IMR-90 (cell line): ENCODE data around the gene RIPOR2. TPM values are rescaled to one million over a fixed set of nuclear protein-coding genes. Genes with fewer than 3 reads are reported as not detected.
A peak's percentile ranks its signal among the peaks of the same experiment; 100 is the strongest.

Experiments
- ATAC-seq: fragments of 200-7000 bp; cut with Tn5 transposase; 2 replicates; pipeline ENCODE4 v1.9.1; 2020; ENCODE audit warnings: low read depth, mild to moderate bottlenecking, moderate library complexity
- BruUV-seq: library from RNA; stranded (reverse); fragments of 400-500 nt; replicated peaks from 2 replicates; lab custom pipeline; 2021; lab: Mats Ljungman, UMichigan
- CTCF ChIA-PET: fragments of 300-600 bp; formaldehyde crosslinking; extraction: SDS; loops from one replicate; lab custom pipeline; 2021; ENCODE audit warnings: antibody characterized with exemption; lab: Yijun Ruan, JAX
- POLR2A ChIA-PET: fragments of 300-600 bp; sonication (Branson Sonifier 250); formaldehyde crosslinking; loops from one replicate; lab custom pipeline; 2022; ENCODE audit warnings: antibody characterized with exemption; ENCODE audit not compliant: unreplicated experiment; lab: Charles Lee
- DNase-seq: peaks from one replicate; pipeline ENCODE4 v3.0.0; 2013
- H2AFZ ChIP-seq: replicated peaks from 2 replicates; pipeline ENCODE3; 2013; ENCODE audit warnings: low read length, mild to moderate bottlenecking; ENCODE audit not compliant: poor library complexity
- H2AK5ac ChIP-seq: 2 replicates; pipeline ENCODE4 v1.6.1; 2013; ENCODE audit warnings: low read depth, low read length, inconsistent platforms
- H2AK9ac ChIP-seq: replicated peaks from 2 replicates; pipeline ENCODE3; 2013; ENCODE audit warnings: mild to moderate bottlenecking, low read depth, low read length, moderate library complexity; ENCODE audit not compliant: poor library complexity
- H2BK120ac ChIP-seq: 2 replicates; pipeline ENCODE4 v1.6.1; 2013; ENCODE audit warnings: low read depth, low read length, inconsistent platforms
- H2BK15ac ChIP-seq: 3 replicates; pipeline ENCODE4 v1.6.1; 2013; ENCODE audit warnings: low read depth, low read length, inconsistent platforms
- H2BK20ac ChIP-seq: 2 replicates; pipeline ENCODE4 v1.6.1; 2013; ENCODE audit warnings: low read depth, mild to moderate bottlenecking, inconsistent platforms, low read length, moderate library complexity
- H2BK5ac ChIP-seq: 2 replicates; pipeline ENCODE4 v1.6.1; 2013; ENCODE audit warnings: mild to moderate bottlenecking, low read depth, low read length, inconsistent platforms; ENCODE audit not compliant: poor library complexity, severe bottlenecking
- H3K14ac ChIP-seq: replicated peaks from 2 replicates; pipeline ENCODE4 v1.6.1; 2013; ENCODE audit warnings: low read depth, low read length, inconsistent platforms
- H3K18ac ChIP-seq: 2 replicates; pipeline ENCODE4 v1.6.1; 2013; ENCODE audit warnings: low read depth, low read length, control low read depth
- H3K23ac ChIP-seq: 2 replicates; pipeline ENCODE4 v1.6.1; 2013; ENCODE audit warnings: low read depth, low read length, inconsistent platforms
- H3K27ac ChIP-seq: 2 replicates; pipeline ENCODE4 v1.5.1; 2013; ENCODE audit warnings: mild to moderate bottlenecking, control low read depth, low read length; ENCODE audit not compliant: insufficient read depth
- H3K27me3 ChIP-seq: 2 replicates; pipeline ENCODE4 v1.6.1; 2013; ENCODE audit warnings: low read length; ENCODE audit not compliant: control insufficient read depth, insufficient read depth
- H3K36me3 ChIP-seq: 2 replicates; pipeline ENCODE4 v1.6.1; 2013; ENCODE audit warnings: low read length, mixed read lengths; ENCODE audit not compliant: control insufficient read depth, insufficient read depth
- H3K4ac ChIP-seq: 2 replicates; pipeline ENCODE4 v1.6.1; 2013; ENCODE audit warnings: low read depth, low read length, inconsistent platforms
- H3K4me1 ChIP-seq: 2 replicates; pipeline ENCODE4 v1.6.1; 2013; ENCODE audit warnings: low read length, mixed read lengths; ENCODE audit not compliant: control insufficient read depth, insufficient read depth
- H3K4me2 ChIP-seq: 2 replicates; pipeline ENCODE4 v1.6.1; 2013; ENCODE audit warnings: low read depth, mild to moderate bottlenecking, control low read depth, low read length, moderate library complexity
- H3K4me3 ChIP-seq: 2 replicates; pipeline ENCODE4 v1.5.1; 2013; ENCODE audit warnings: low read depth, mild to moderate bottlenecking, control low read depth, low read length, moderate library complexity; ENCODE audit not compliant: insufficient read depth
- H3K56ac ChIP-seq: 2 replicates; pipeline ENCODE4 v1.6.1; 2013; ENCODE audit warnings: low read length, inconsistent platforms; ENCODE audit not compliant: insufficient read depth; ENCODE audit errors: extremely low read depth
- H3K79me1 ChIP-seq, 2 experiments: 2 replicates each; pipeline ENCODE4 v1.6.1; 2013; ENCODE audit warnings: low read length in 2 of 2, inconsistent platforms in 1 of 2, low read depth in 1 of 2
- H3K9ac ChIP-seq: 2 replicates; pipeline ENCODE4 v1.6.1; 2013; ENCODE audit warnings: low read depth, low read length, control low read depth
- H3K9me1 ChIP-seq: 2 replicates; pipeline ENCODE4 v1.6.1; 2013; ENCODE audit warnings: low read length, inconsistent platforms; ENCODE audit not compliant: insufficient read depth
- H3K9me3 ChIP-seq: 2 replicates; pipeline ENCODE4 v1.6.1; 2013; ENCODE audit warnings: low read length; ENCODE audit not compliant: control insufficient read depth, insufficient read depth
- H4K20me1 ChIP-seq: 2 replicates; pipeline ENCODE4 v1.6.1; 2013; ENCODE audit warnings: low read length, inconsistent platforms; ENCODE audit not compliant: insufficient read depth
- H4K5ac ChIP-seq: 2 replicates; pipeline ENCODE4 v1.6.1; 2013; ENCODE audit warnings: mild to moderate bottlenecking, low read depth, low read length, control low read depth
- H4K8ac ChIP-seq, 2 experiments: 2 replicates each; pipeline ENCODE4 v1.6.1; 2013; ENCODE audit warnings: low read depth in 2 of 2, low read length in 2 of 2, control low read depth in 1 of 2, inconsistent platforms in 1 of 2
- H4K91ac ChIP-seq: 2 replicates; pipeline ENCODE4 v1.6.1; 2013; ENCODE audit warnings: low read depth, low read length, inconsistent platforms; ENCODE audit not compliant: insufficient read depth
- BHLHE40 ChIP-seq: fragments of 150-350 bp; IDR thresholded peaks from 2 replicates; pipeline ENCODE4 v1.6.1; 2016; ENCODE audit warnings: mild to moderate bottlenecking, low read depth, low read length
- CEBPB ChIP-seq: IDR thresholded peaks from 2 replicates; pipeline ENCODE4 v1.6.1; 2012; ENCODE audit warnings: low read depth, low read length, improper control_type of control experiment
- RAD21 ChIP-seq: IDR thresholded peaks from 2 replicates; pipeline ENCODE4 v1.6.1; 2012; ENCODE audit warnings: low read length, improper control_type of control experiment
- RCOR1 ChIP-seq: IDR thresholded peaks from 2 replicates; pipeline ENCODE4 v1.6.1; 2012; ENCODE audit warnings: mild to moderate bottlenecking, low read length, improper control_type of control experiment; ENCODE audit not compliant: insufficient replicate concordance
- dilution Hi-C: fragments of 300-500 bp; cut with HindIII; formaldehyde crosslinking; loops from one replicate; pipeline ENCODE4 v1.14.3; 2018; ENCODE audit warnings: low sequenced_read_pairs; ENCODE audit not compliant: unreplicated experiment
- in situ Hi-C: fragments of 300-500 bp; cut with MboI; formaldehyde crosslinking; loops from 3 replicates; pipeline ENCODE4 v1.14.3; 2019; ENCODE audit warnings: low sequenced_read_pairs, inconsistent platforms, mixed read lengths
- intact Hi-C: fragments of 100-400 bp; cut with micrococcal nuclease; formaldehyde crosslinking; loops from 2 replicates; pipeline ENCODE4 v1.10.0; 2022
- polyA plus RNA-seq, 3 experiments: library from polyadenylated mRNA; depleted of rRNA; stranded (reverse); fragments of >200 nt; gene quantifications; 2 replicates each; pipeline ENCODE4 v1.2.3, GENCODE V29; 2012; ENCODE audit warnings: low replicate concordance in 1 of 3
- total RNA-seq: library from RNA; depleted of rRNA; stranded (reverse); fragments of >200 nt; gene quantifications from 2 replicates; pipeline ENCODE4 v1.2.3, GENCODE V29; 2012
- TF ChIP-seq, protein P1 (sequence below): fragments of 150-350 bp; IDR thresholded peaks from 2 replicates; pipeline ENCODE4 v1.6.1; 2016; ENCODE audit warnings: low read depth, mild to moderate bottlenecking, low read length, moderate library complexity, borderline replicate concordance

RIPOR2 gene
- total and polyA plus RNA-seq, 2 of the 4 experiments (the other 2 are of a cell fraction): 1.1 to 1.2 TPM

DNA sequence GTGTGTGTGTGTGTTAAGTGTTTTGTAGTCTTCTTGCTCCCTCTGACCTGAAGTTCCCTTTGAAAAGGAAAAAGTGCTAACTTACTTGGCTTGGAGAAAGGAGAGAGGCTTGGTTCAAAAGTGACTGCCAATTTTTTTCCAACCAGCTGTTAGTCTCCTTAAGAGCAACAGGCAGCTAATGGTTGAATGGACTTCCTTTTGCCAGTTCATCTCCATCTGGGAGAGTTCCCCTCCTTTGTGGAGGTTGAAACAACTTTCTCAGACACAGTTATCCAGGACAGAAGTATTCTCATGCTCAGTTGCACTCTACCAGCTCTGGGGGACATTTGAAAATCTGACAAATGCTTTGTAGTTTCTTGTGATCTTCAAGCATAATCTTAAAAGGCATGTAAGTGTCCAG, 4.5 kb downstream of the RIPOR2 start:
- peak overlapping the region; percentile 65; the same call in 1 of the 2 replicates for H3K27ac ChIP-seq
- H2BK15ac ChIP-seq: 0 out of 3 replicates have a peak overlapping the region, but pooled peaks have one; percentile 66
- peak overlapping the region; percentile 78 for H2BK5ac ChIP-seq
- H2AFZ ChIP-seq: no peak overlapping the region
- peak overlapping the region; percentile 18; the same call in 1 of the 2 replicates for H3K9ac ChIP-seq
- peak overlapping the region; percentile 45; the same call in 1 of the 2 replicates for H3K4me2 ChIP-seq
- H2AK5ac ChIP-seq: peak overlapping the region; percentile 56; the same call in 1 of the 2 replicates
- peak overlapping the region; percentile 30; the same call in 1 of the 2 replicates for H4K91ac ChIP-seq
- H3K4me3 ChIP-seq: no peak overlapping the region
- peak overlapping the region; percentile 65 for H3K18ac ChIP-seq
- ChIA-PET POLR2A (no interaction called here), CTCF (no interaction called here)
- no peak overlapping the region for H2AK9ac ChIP-seq
- H3K9me1 ChIP-seq: peaks cover 16% of the 10 kb centered on the region
- no peaks in the 10 kb centered on the region for H4K20me1 ChIP-seq
- dilution Hi-C loops (no loop called here), intact Hi-C loops (loop anchor here (2.0 kb wide), 2 partner anchors 60 to 124 kb away; no protein-coding TSS in a partner anchor), in situ Hi-C loops (no loop called here)
- peak; percentile 40 for DNase-seq
- peak overlapping the region; percentile 31; the same call in 1 of the 2 replicates for H2BK20ac ChIP-seq
- no peaks in the 10 kb centered on the region for H3K36me3 ChIP-seq
- no peak overlapping the region for H4K8ac ChIP-seq
- peak overlapping the region; percentile 76 for H3K14ac ChIP-seq
- H3K56ac ChIP-seq: no peak overlapping the region
- no peaks in the 10 kb centered on the region for H3K79me1 ChIP-seq
- no peak overlapping the region for H3K23ac ChIP-seq
- peak overlapping the region; percentile 81 for H4K5ac ChIP-seq
- H3K4me1 ChIP-seq: peaks cover 23% of the 10 kb centered on the region
- no peak overlapping the region for H3K4ac ChIP-seq
- no TSS peak for BruUV-seq
- no peak for ATAC-seq
- TF ChIP-seq RCOR1: no peak
- no peak for TF ChIP-seq CEBPB
- TF ChIP-seq, protein P1, sequence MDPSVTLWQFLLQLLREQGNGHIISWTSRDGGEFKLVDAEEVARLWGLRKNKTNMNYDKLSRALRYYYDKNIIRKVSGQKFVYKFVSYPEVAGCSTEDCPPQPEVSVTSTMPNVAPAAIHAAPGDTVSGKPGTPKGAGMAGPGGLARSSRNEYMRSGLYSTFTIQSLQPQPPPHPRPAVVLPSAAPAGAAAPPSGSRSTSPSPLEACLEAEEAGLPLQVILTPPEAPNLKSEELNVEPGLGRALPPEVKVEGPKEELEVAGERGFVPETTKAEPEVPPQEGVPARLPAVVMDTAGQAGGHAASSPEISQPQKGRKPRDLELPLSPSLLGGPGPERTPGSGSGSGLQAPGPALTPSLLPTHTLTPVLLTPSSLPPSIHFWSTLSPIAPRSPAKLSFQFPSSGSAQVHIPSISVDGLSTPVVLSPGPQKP: no peak
- TF ChIP-seq BHLHE40: no peak
- TF ChIP-seq RAD21: no peak
- H3K9me3 ChIP-seq: no peaks in the 10 kb centered on the region
- H2BK120ac ChIP-seq: peak overlapping the region; percentile 56
- H3K27me3 ChIP-seq: no peaks in the 10 kb centered on the region
